ENCODE data around the gene ECM1. TPM values are rescaled to one million over a fixed set of nuclear protein-coding genes. Genes with fewer than 3 reads are reported as not detected.

ECM1 gene
- total RNA-seq, 1 experiment from 2014 or later, result 1.4 TPM

DNA sequence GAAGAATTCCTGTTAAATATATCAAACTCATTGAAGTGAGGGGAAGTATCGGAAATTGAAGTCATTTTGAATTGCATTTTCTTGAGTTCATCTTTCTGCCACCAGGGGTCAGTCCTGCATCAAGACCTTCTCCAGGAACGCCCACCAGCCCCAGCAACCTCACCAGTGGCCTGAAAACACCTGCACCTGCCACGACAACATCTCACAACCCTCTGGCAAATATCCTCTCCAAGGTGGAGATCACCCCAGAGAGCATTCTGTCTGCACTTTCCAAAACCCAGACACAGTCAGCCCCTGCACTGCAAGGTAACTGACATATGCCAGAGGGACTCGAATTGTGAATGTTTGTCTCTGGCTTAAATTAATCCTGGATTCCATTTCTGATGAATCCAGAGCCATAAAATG lies 43.5 kb upstream of the ECM1 start:
- H3K27ac Mint-ChIP-seq, result no peak overlapping the region
- no peaks in the 10 kb centered on the region for H3K79me2 ChIP-seq (ENCODE audit: insufficient read depth, low read length)
- no CpG with 5 or more reads among the region's 4 CpGs for WGBS (ENCODE audit: extremely low coverage, insufficient read length, low lambda C conversion rate)

More for the DNA sequence above, 43.5 kb upstream of the ECM1 start:
- Histone ChIP-seq H2AFZ (ENCODE audit: low read length) (no peak overlapping the region), H3K18ac (ENCODE audit: insufficient read length, low read depth, low read length) (no peak overlapping the region), H2BK15ac (ENCODE audit: low read depth, low read length) (no peak overlapping the region), H3K56ac (ENCODE audit: insufficient read length, low read depth, low read length) (no peak overlapping the region), H3T11ph (ENCODE audit: low read length) (no peak overlapping the region), H3K27ac (ENCODE audit: insufficient read length, low read depth, low read length) (no peak overlapping the region), H3K4me1 (ENCODE audit: insufficient read depth, low read length) (no peaks in the 10 kb centered on the region), H3K23ac (ENCODE audit: insufficient read length, low read depth, low read length) (no peak overlapping the region), H2BK20ac (ENCODE audit: low read depth, low read length, poor library complexity, severe bottlenecking) (no peak overlapping the region), H3K27me3 (ENCODE audit: insufficient read depth, low read length) (no peaks in the 10 kb centered on the region), H3K23me2 (ENCODE audit: insufficient read length, low read depth, low read length, poor library complexity, severe bottlenecking) (no peaks in the 10 kb centered on the region), H3K9ac (ENCODE audit: extremely low read depth, insufficient read length, low read length) (no peak overlapping the region), H4K5ac (ENCODE audit: insufficient read length, low read depth, low read length) (no peak overlapping the region), H3K9me3 (ENCODE audit: control insufficient read depth, low read depth, low read length) (no peaks in the 10 kb centered on the region), H4K8ac (replicated peaks; ENCODE audit: insufficient read length, low read depth, low read length) (no peak overlapping the region), H2BK5ac (ENCODE audit: insufficient read length, low read length) (no peak overlapping the region), H3K79me1 (ENCODE audit: insufficient read depth, low read depth, low read length, poor library complexity, severe bottlenecking) (no peaks in the 10 kb centered on the region), H2BK12ac (ENCODE audit: insufficient read length, low read depth, low read length) (no peak overlapping the region), H2AK5ac (ENCODE audit: insufficient read length, low read length) (no peak overlapping the region), H2BK120ac (ENCODE audit: low read depth, low read length, poor library complexity, severe bottlenecking) (no peak overlapping the region), H3K14ac (ENCODE audit: insufficient read depth, low read length) (no peak overlapping the region), H3K4me2 (ENCODE audit: insufficient read depth, insufficient read length, low read length) (no peak overlapping the region), H4K91ac (ENCODE audit: insufficient read length, low read depth, low read length) (no peak overlapping the region), H4K20me1 (ENCODE audit: control insufficient read depth, insufficient read depth, insufficient read length) (no peaks in the 10 kb centered on the region), H3K4ac (ENCODE audit: low read depth, low read length) (no peak overlapping the region)
- TF ChIP-seq CTCF (conservative IDR thresholded peaks at IDR 0.05), result peak; percentile 78
- Mint-ChIP-seq H3K4me3 (no peak overlapping the region), H3K9me3 (no peaks in the 10 kb centered on the region), H3K36me3 (ENCODE audit: insufficient read depth in 1 of 3, low read depth in 3 of 3) (peaks cover 17 to 50% (median 39%) of the 10 kb centered on the region in 3 experiments), H3K27me3 (ENCODE audit: low read depth) (no peaks in the 10 kb centered on the region), H3K4me1 (no peaks in the 10 kb centered on the region)
- DNase-seq, result peak; percentile 67

All from H9 (cell line).